ENCODE results near the gene ABCA4. TPM values are rescaled to one million over a fixed set of nuclear protein-coding genes. Genes with fewer than 3 reads are reported as not detected.

ABCA4 gene
- total RNA-seq, 1 donor from 2014 or later = 51.7 TPM

DNA sequence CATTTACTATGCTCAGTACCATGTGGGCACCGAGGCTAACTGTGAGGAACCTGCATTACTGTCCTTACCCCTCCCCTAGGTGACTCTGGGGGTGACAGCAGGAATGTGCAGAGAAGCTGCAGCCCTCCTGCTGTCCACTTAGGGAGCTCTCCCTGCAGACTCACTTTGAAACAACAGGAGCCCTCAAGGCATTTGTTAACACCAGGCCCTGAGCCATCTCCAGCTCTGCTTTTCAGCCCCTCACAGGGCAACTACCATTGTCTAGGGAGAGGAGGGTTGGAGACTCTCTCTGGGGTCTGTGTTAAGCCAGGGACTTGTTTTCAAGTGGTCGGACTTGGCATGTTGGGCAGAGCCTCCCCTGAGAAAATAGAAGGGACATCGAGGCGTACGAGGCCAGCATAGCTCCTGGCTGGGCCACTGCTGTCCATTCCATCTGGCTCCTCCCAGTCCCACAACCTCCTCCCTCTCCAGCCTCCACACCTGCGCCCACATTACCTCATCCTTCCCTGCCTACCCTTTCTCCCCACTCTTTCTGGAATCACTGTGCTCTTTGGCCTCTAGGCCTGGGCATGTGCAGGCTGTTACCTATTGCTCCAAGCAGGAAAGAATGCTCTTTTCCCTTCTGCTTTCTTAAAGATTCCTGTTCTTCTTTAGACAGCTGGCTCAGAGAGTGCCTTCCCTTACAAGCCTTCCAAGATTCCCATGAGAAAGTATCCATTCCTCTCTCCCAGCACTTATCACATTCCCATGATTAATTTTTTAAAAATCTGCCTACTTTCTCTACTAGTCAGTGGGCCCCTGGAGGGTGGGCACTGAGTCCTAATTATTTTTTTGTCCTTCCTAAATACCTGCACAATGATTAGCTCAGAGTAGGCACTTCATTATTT is 109.0 kb downstream of the ABCA4 start:
- DNase-seq (ENCODE audit: low spot score) = no peak
- H3K27ac Mint-ChIP-seq (ENCODE audit: unreplicated experiment) = peak overlapping the region; percentile 27
- peak overlapping the region; percentile 64 for H3K4me3 Mint-ChIP-seq (ENCODE audit: unreplicated experiment)
- H3K36me3 Mint-ChIP-seq (ENCODE audit: low read depth, unreplicated experiment) = peaks cover 37% of the 10 kb centered on the region
- no peaks in the 10 kb centered on the region for H3K9me3 Mint-ChIP-seq (ENCODE audit: unreplicated experiment)
- peaks cover 20% of the 10 kb centered on the region for H3K4me1 Mint-ChIP-seq (ENCODE audit: unreplicated experiment)
- H3K27me3 Mint-ChIP-seq (ENCODE audit: unreplicated experiment) = peaks cover 15% of the 10 kb centered on the region
- TF ChIP-seq, protein P1, sequence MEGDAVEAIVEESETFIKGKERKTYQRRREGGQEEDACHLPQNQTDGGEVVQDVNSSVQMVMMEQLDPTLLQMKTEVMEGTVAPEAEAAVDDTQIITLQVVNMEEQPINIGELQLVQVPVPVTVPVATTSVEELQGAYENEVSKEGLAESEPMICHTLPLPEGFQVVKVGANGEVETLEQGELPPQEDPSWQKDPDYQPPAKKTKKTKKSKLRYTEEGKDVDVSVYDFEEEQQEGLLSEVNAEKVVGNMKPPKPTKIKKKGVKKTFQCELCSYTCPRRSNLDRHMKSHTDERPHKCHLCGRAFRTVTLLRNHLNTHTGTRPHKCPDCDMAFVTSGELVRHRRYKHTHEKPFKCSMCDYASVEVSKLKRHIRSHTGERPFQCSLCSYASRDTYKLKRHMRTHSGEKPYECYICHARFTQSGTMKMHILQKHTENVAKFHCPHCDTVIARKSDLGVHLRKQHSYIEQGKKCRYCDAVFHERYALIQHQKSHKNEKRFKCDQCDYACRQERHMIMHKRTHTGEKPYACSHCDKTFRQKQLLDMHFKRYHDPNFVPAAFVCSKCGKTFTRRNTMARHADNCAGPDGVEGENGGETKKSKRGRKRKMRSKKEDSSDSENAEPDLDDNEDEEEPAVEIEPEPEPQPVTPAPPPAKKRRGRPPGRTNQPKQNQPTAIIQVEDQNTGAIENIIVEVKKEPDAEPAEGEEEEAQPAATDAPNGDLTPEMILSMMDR (IDR thresholded peaks at IDR 0.05; ENCODE audit: unreplicated experiment) = no peak

DNA sequence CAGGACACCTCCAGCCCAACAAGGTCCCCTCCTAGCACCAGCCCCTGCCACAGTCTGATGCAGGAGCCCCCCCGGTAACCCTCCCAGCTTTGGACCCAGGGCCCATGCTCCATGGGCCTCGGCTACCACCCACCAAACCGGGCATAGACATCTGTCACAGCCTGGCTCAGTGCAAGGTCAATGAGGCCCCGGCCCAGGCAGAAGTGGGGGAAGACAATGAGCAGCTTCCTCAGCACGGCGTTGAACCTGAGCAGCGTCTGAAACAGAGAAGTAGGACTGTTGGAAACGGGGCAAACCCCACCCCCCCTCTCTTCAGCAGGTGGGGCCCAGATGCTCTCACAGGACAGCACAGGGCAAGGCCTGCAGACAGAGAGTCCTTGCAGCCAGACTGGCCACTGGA is 109.8 kb downstream of the ABCA4 start:
- TF ChIP-seq, protein P1 (IDR thresholded peaks at IDR 0.05; ENCODE audit: unreplicated experiment) = no peak
- Mint-ChIP-seq H3K36me3 (ENCODE audit: low read depth, unreplicated experiment) (peaks cover 30% of the 10 kb centered on the region), H3K27ac (ENCODE audit: unreplicated experiment) (no peak overlapping the region), H3K9me3 (ENCODE audit: unreplicated experiment) (no peaks in the 10 kb centered on the region), H3K4me3 (ENCODE audit: unreplicated experiment) (no peak overlapping the region), H3K4me1 (ENCODE audit: unreplicated experiment) (peaks cover 20% of the 10 kb centered on the region), H3K27me3 (ENCODE audit: unreplicated experiment) (peaks cover 15% of the 10 kb centered on the region)
- DNase-seq (ENCODE audit: low spot score) = no peak

DNA sequence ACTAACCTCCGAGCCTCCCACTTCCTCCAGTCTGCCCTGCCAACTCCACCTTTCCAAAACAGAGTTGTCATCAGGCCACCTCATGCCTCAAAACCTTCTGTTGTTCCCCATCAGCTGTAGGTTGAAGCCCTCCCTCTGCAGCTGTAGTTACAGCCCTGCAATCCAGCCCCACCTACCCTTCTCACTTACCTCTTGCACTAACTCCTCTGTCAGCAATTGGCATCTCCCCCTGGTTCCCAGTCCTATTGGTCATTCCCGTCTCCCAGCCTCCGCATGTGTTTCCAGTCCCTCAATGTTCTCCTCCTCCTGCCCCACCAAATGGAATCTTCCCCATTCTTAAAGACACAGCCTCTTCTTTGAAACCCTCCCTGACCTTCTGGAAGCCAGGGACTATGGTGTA is 111.6 kb downstream of the ABCA4 start:
- Mint-ChIP-seq H3K9me3 (ENCODE audit: unreplicated experiment) (no peaks in the 10 kb centered on the region), H3K36me3 (ENCODE audit: low read depth, unreplicated experiment) (peaks cover 19% of the 10 kb centered on the region), H3K4me1 (ENCODE audit: unreplicated experiment) (peaks cover 20% of the 10 kb centered on the region), H3K27me3 (ENCODE audit: unreplicated experiment) (peaks cover 15% of the 10 kb centered on the region), H3K27ac (ENCODE audit: unreplicated experiment) (no peak overlapping the region), H3K4me3 (ENCODE audit: unreplicated experiment) (peak overlapping the region; percentile 14)
- no peak for DNase-seq (ENCODE audit: low spot score)
- TF ChIP-seq, protein P1 (IDR thresholded peaks at IDR 0.05; ENCODE audit: unreplicated experiment) = no peak

DNA sequence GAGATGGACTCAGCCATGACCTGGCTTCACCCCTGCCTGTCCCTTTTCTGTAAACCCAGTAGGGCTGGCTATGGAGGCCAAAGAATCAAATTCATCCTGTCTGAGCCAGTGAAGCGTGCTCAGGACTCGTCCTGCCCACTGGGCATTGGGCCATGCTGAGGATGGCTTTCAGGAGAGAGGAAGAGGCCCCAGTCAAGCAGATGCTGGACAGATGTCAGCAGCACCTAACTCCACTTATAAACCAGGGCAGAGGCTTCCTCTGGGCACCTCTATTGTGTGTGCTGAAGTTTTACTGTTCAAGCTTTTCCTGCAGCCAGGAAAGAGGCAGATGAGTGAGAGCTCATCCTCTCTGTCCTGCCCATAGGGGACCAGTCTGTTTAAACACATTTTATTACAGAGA is 114.3 kb downstream of the ABCA4 start:
- no peak overlapping the region for H3K27ac Mint-ChIP-seq (ENCODE audit: unreplicated experiment)
- no peak overlapping the region for H3K4me3 Mint-ChIP-seq (ENCODE audit: unreplicated experiment)
- H3K27me3 Mint-ChIP-seq (ENCODE audit: unreplicated experiment) = peaks cover 9% of the 10 kb centered on the region
- H3K9me3 Mint-ChIP-seq (ENCODE audit: unreplicated experiment) = no peaks in the 10 kb centered on the region
- H3K36me3 Mint-ChIP-seq (ENCODE audit: low read depth, unreplicated experiment) = peaks cover 20% of the 10 kb centered on the region
- no peaks in the 10 kb centered on the region for H3K4me1 Mint-ChIP-seq (ENCODE audit: unreplicated experiment)
- TF ChIP-seq, protein P1 (IDR thresholded peaks at IDR 0.05; ENCODE audit: unreplicated experiment) = no peak
- DNase-seq (ENCODE audit: low spot score) = no peak

DNA sequence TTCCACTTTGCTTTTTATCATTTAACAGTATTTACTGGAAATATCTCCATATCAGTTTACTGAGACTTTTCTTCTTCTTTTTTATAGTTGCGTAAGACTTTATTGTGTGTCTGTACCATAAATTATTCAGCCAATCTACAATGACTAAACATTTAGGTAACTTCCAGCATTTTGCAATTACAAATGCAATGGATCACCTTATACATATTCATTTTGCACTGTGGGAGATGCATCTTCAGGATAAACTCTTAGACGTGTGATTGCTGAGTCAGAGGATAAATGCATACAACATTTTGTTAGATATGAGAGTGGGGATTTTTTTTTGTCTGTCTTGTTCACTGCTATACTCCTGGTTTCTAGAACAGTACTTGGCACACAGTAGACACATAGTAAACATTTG is 116.0 kb downstream of the ABCA4 start:
- DNase-seq (ENCODE audit: low spot score) = no peak
- Mint-ChIP-seq H3K36me3 (ENCODE audit: low read depth, unreplicated experiment) (peaks cover 27% of the 10 kb centered on the region), H3K9me3 (ENCODE audit: unreplicated experiment) (no peaks in the 10 kb centered on the region), H3K27me3 (ENCODE audit: unreplicated experiment) (peaks cover 12% of the 10 kb centered on the region), H3K27ac (ENCODE audit: unreplicated experiment) (no peak overlapping the region), H3K4me1 (ENCODE audit: unreplicated experiment) (peaks cover 4% of the 10 kb centered on the region), H3K4me3 (ENCODE audit: unreplicated experiment) (no peak overlapping the region)
- TF ChIP-seq, protein P1 (IDR thresholded peaks at IDR 0.05; ENCODE audit: unreplicated experiment) = no peak

All from endothelial cell (in vitro differentiated cells).